Measurements from ENCODE around the gene ERC1.

ERC1 gene

DNA sequence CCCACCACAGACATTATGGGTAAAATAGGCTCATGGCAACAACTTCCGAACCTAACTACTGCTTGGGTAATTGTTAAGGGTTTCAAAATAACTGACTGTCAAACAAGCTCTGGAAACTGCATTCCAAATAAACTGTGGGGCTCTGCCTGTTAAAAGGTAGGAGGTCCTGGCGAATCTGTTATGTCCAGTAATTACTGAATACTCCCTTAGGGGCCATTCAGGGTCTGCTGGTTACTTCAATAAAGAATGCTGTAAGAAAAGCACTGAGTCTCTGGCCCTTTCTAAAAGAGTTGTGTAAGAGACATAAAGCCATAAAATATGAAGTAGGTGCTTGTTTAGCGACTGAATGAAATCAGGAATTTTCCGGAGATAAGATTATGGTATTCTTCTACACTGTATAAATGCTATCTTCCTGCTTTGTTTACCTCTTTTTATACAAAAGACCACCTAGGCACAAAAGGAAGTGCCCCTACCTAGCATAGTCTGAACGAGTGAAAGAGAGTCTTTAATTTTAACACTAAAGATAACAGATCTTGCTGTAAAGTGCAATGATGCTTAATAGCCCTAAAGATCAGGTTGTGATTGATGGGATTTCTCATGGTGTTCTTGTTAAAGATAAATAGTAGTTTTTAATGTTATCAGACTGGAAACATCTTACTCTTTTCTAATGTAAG is 475.6 kb downstream of the ERC1 start:
- in situ Hi-C loops (cut with MboI; ENCODE audit: low sequenced_read_pairs): no loop called here

DNA sequence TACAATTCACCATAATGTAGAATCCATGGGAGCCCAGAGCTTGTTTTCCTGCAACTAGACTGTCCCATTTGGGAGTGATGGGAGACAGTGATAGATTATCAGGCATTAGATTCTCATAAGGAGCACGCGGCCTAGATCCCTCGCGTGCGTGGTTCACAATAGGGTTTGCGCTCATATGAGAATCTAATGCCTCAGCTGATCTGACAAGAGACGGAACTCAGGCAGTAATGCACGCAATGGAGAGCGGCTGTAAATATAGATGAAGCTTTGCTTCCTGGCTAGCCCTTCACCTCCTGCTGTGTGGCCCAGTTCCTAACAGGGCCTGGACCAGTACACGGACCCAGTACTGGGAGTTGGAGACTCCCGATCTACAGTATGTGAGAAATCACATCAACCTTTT is 476.7 kb downstream of the ERC1 start:
- in situ Hi-C loops (cut with MboI; ENCODE audit: low sequenced_read_pairs): no loop called here

DNA sequence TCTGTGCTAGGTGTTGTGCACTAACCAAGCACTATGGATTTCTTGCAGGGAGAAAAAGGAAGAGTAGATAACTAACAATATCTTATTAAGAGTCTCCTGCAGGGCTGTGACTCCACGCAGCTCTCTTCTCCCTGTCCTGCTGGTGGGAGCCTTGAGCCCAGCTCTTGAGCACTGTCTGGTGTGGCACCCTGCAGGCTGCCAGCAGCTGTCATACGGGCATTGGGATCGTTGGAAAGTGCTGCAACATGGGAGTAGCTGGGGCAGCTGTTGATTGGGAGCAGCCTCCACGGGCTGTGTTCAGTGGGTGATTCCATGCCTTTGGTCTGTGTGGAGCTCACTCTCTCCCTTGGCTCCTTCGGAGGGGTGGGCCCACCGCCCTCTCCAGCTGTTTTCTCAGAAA is 478.0 kb downstream of the ERC1 start:
- in situ Hi-C loops (cut with MboI; ENCODE audit: low sequenced_read_pairs): no loop called here

DNA sequence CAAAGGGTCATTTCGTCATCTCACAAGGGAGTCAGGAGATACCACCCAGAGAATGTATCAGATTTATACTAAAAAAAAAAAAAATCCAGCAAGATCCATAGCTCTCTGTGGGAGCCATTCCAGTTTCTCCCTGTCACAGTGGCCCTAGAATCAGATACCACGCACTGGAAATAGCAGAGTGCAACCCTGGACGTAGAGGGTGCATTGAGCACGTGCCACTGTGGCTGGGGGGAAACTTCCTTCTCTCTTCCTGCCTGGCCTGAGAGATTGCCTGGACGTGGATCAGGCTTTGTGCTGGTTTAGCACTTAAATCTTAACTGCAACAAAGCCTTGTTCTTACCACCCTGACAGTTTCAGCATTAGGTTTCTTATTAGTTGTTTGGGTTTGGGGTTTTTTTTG is 479.0 kb downstream of the ERC1 start:
- in situ Hi-C loops (cut with MboI; ENCODE audit: low sequenced_read_pairs): no loop called here

DNA sequence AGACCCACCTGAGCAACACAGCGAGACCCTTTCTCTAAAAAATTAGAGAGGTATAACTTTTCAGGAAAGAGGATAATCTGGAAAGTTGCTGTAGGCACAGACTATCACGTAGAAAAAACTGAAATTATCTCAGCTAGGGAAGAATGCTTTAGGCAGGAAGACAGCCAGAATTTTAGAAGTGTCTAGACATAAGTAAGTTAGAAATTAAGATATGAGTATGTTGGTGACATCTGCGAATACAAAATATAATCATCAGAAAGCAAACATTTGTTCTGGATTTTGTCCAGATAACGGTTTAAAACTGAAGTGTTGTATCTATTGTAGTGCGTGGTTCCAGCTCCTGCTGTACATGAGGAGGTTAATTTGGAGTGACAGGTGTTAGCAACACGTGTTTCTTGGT is 480.2 kb downstream of the ERC1 start:
- in situ Hi-C loops (cut with MboI; ENCODE audit: low sequenced_read_pairs): no loop called here

DNA sequence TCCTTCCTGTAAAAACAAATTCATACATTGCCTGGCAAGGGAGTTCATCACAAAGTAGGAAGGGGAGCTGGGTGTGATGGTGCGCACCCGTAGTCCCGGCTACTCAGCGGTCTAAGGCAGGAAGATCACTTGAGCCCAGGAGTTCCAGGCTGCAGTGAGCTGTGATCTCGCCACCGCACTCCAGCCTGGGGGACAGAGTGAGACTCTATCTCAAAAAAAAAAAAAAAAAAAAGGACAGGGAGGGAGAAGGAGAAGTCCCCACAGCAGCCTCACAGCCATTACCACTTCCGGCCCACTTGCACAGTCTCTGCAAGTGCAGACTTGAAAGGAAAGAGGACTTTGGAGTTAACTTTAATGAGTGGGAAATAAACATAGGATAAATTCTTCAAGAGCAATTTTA is 482.4 kb downstream of the ERC1 start:
- in situ Hi-C loops (cut with MboI; ENCODE audit: low sequenced_read_pairs): no loop called here

DNA sequence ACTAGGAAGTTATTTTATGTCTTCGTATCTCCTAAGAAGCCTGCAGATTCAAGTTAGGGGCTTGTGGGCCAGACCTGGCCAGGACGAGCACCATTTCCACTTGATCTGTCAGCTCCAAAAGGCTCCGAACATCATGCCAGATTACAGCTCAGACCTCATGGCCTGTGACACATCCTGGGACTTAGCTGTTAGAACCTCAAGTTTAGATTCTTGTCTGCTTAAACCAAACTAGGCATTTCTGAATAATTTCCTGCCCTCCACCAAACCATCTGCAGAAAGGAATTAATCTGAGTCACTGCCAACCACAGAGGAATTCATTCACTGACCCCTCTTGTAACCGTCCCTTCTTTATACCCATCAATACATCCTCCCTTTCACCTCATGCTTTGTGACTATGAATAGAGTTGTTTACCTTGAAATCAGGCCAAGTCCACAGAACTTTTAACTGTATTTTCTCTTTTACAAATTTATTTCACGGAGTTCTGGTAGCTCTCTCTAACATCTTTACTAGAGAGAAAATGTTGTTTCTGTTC is 483.1 kb downstream of the ERC1 start:
- in situ Hi-C loops (cut with MboI; ENCODE audit: low sequenced_read_pairs): no loop called here

DNA sequence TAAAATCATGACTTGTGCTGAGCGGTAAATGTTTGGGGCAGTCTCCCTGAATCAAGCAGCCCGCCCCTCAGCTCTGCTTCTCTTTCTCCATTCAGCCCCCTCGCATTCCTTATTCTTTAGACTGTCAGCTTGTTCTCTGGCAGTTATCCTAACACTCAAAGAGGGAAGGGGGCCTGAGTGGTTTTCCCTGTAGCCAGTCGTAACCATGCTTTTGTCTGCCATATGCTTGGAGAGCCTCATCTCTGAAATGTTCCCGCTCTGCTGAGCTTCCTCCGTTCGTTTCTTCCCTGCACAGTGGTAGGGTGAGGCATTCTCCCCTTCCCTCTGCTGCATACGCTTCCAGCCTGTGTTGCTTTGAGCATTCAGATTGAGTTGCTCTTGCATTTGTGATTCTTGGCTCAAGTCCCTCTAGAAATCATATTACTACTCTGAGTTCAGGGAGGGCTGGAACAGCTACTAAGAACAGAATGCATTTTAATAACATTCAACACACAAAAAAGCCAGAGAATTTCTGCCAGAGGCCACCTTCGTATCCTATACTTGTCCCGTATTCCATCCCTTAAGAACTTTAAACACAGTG is 483.6 kb downstream of the ERC1 start:
- in situ Hi-C loops (cut with MboI; ENCODE audit: low sequenced_read_pairs): no loop called here

DNA sequence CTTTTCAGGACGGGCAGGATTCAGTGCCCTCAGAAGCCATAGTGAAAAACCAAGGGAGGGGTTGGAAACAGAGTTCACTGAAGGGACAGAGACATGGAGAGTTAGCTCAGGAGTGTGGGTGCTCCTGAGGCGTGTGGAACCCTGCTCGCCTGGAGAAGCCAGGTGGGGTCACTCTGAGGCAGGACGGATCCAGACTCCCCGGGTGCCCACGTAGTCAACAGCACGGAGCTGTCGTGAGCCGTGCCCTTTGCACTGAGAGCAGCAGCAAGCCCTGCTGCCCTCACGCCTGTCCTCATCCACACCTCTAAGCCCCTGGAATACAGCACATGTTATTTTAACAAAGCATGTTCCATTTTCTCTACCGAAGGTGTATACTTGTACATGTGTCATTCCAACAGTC is 488.6 kb downstream of the ERC1 start:
- in situ Hi-C loops (cut with MboI; ENCODE audit: low sequenced_read_pairs): no loop called here

DNA sequence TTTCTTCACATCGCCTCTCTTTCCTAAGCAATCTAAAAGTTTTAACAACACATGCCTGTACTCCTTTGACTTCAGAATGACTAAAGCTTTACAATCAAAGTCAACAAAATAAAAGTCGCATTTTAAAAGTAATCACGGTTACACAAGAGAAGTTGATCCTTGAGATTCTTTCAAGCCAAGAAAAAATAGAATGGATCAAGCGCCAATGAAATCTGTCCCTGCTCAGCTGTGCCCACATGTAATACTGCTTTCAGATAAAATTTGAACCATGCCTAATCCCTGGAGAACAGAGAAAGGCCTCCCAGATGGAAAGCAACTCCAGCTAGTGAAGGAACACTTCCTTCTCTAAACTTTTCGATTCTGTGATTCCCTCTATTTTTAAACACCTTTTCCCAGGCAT is 490.3 kb downstream of the ERC1 start:
- in situ Hi-C loops (cut with MboI; ENCODE audit: low sequenced_read_pairs): no loop called here

DNA sequence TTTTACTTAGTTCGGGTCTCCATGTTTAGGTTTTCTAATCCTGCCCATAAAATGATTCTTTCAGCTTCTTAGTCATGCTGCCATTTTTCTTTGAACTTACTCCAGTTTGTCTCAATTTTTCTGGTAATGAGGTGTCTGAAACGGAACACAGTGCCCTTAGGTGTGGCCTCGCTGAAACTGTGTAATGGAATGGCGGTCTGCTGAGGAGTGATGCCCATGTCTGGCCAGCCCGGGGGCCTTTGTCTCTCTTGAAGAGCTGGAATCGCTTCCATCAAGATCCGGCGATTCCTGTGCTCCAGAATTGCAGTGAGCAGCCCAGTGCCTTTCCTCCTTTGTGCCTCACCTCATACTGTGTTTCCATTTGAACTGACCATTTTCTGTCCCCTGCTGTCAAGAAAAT is 490.9 kb downstream of the ERC1 start:
- in situ Hi-C loops (cut with MboI; ENCODE audit: low sequenced_read_pairs): no loop called here

DNA sequence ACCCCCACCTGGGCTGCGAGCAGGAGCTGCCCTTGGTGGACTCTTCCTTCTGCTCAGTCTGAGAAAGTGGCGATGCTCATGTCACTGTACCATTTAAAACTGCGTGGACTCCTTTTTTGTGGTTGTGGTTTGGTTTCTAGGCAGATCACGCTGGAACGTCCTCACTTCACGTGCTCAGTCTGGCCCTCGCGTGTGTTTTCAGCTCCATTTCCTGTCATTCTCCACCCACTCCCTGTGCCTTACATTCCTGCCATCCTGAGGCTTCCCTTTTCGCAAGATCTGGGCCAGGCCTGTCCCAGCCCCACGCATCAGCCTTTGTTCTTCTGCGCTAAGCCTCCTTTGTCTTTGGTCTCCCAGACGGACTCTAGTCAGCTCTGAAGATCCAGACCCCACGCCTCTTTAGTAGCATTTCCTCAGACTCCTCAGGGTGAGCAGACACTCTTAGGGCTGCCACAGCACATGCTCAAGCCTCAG is 497.9 kb downstream of the ERC1 start:
- in situ Hi-C loops (cut with MboI; ENCODE audit: low sequenced_read_pairs): no loop called here

DNA sequence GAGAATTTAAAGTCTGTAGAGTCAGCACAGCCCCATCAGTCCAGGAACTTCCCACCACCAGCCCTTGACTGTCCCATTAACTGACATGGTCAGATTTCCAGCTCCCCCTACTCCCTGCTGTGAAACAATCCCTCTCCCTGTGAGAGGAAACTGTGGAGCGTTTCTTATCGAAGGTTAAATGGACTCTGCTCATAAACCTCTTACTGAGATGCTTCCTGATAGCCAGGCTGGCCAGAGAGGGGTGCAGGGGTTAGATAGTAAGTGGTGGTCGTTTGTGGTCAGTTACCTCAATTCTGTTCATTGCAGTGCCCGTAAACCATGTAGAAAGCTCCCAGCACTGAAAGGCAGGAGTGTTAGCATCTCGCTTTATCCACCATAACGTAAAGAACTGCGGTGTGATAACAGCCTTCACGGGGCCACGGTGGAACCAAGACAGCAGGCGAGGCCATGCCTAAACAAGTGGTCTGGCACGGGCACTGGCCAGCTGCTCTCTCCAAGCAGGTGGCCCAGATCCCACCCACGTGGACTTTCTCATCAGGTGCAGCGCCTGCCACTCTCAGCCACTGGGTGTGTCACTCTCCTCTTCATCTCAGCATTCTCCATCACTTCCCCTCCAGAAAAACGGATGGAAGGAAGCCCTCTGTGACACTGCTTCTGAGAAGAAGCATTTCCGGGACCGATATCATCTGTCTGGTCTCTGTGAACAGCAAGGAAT is 501.1 kb downstream of the ERC1 start:
- in situ Hi-C loops (cut with MboI; ENCODE audit: low sequenced_read_pairs): no loop called here

DNA sequence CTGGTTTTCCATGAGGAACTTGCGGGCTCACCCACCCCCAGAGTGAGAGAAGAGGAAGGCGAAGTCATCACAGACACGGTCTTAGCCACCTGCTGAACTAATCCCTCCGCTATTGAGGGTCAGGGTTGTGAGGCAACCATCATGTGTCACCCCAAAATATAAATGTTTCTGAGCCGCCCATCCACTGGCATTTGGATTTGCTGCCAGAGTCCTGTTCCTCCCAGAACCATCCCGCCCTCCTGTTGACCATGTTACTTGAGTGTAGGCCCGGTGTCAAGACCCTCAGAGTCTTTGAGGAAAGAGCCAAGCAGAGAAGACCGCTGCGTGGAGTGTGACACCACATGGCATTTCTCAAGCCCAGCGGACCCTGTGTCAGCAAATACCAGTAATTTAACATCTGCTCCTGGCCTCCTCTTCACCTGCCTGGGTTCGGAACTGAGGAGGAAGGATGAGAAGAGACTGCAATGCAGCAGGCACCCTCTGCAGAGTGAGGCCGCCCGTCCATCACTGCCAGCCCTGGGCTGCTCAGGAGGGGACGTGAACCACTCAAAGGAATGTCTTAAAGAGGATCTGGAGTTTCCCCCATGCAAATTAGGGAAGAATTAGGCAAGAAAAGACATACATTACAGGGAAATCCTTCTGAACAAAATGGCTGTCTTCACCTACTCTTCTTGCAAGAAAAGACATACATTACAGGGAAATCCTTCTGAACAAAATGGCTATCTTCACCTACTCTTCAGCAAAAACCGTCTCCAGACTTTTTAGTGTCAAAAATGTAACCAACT is 502.9 kb downstream of the ERC1 start:
- in situ Hi-C loops (cut with MboI; ENCODE audit: low sequenced_read_pairs): no loop called here

DNA sequence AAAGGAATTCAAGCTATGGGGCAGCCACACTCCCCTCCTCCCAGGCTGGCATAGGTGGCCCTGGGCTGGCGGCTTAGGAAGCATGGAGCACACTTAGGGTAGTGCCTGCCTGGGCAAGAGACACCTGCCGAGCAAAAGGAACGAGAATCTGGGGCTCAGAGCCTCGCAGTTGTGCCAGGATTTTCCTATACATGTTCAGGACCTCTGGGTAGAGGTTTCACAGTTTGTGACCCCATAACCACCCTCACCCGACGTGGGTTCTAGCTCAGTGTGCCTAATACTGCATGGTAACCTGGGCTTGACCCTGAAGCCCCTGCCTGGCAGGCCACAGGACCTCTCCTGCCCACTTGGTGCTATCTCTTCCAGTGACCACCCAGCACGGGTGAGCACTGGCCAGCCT is 503.8 kb downstream of the ERC1 start:
- in situ Hi-C loops (cut with MboI; ENCODE audit: low sequenced_read_pairs): no loop called here

DNA sequence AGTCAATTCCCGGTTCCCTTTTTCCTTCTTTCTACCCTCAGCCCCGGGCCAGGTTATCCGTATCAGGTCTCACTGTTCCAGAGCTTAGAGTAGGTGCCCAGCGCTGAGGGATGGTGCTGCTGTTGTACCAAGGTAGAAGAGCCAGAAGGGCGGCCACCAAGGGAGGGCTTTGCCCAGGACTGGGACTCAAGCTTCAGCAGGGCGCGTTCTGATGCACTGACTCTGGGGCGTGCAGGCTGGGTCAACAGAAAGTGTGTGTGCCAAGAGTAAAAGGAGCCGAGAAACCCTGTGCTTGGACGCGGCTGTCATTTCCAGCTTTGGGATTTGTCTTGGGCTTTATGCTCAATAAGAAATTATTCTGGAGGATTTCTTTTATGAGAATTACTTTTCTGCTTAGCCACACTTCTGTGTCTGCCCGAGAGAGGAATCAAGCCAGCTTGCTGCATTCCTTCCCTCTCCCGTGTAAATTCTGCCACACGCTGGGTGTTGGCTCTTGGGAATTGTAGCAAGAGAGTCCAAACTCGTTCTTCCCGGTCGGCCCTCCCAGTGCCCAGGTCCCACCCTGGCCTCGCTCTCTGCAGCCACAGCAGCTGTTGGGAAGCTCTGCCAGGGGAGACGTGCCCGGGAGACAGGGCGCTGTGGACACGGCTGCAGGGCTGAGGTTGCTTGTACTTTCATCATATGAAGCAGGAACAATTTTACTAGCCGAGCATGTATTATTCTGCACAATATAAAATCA is 505.3 kb downstream of the ERC1 start:
- in situ Hi-C loops (cut with MboI; ENCODE audit: low sequenced_read_pairs): no loop called here

DNA sequence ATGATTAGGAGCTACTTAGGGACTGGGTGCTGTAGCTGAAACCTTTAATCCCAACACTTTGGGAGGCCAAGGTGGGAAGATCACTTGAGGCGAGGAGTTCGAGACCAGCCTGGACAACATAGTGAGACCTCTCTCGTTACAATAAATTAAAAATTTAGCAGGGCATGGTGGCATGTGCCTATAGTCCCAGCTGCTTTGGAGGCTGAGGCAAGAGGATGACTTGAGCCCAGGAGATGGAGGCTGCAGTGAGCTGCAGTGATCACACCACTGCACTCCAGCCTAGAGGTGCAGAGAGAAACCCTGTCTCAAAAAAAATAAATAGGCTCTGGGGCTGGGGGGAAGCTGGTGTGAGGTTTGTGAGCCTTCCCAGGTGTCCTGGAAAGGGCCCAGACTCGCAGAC is 506.1 kb downstream of the ERC1 start:
- in situ Hi-C loops (cut with MboI; ENCODE audit: low sequenced_read_pairs): no loop called here

DNA sequence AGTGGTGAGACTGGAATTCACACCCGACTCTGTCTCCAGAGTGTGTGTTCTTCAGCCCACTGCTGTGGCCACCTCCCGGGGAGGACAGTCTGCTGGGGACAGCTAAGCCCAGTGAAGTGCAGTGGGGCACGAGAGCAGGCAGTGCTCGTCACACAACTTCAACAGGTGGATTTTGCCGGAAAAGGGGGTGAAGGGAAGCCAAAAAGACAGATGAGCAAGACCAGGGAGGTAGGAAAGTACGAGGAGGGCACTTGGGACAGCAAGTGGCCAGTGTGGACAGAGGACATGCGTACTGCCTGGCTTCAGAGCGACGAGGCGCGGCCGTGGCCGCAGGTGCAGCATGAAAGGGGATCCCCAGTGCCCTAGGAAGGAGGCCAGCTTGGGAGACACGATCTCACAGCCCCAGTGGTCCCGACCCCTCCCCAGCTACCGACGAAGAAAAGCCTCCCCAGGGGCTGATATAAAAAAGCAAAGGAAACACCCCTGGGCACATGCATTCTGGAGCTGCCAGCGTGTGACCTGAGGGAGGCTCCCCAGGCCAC is 507.2 kb downstream of the ERC1 start:
- in situ Hi-C loops (cut with MboI; ENCODE audit: low sequenced_read_pairs): no loop called here

DNA sequence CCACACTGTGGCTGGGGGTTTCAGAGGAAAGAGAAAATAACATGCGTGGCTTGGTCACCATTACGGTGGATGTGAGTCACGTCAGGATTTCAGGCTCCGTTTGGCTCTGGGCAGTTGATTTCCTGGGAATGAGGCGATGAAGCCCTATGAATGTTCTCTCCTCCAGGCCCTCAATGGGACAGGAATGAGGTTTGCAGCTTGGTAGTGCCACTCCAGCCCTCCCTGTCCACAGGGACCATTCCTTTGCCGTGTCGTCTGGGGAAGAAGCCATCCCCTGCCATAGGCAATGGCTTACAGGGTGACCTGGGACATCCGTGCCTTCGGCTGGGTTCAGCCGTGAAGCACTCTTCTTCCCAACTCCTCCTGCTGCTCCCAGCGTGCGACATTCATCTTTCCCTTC is 508.3 kb downstream of the ERC1 start:
- in situ Hi-C loops (cut with MboI; ENCODE audit: low sequenced_read_pairs): no loop called here

DNA sequence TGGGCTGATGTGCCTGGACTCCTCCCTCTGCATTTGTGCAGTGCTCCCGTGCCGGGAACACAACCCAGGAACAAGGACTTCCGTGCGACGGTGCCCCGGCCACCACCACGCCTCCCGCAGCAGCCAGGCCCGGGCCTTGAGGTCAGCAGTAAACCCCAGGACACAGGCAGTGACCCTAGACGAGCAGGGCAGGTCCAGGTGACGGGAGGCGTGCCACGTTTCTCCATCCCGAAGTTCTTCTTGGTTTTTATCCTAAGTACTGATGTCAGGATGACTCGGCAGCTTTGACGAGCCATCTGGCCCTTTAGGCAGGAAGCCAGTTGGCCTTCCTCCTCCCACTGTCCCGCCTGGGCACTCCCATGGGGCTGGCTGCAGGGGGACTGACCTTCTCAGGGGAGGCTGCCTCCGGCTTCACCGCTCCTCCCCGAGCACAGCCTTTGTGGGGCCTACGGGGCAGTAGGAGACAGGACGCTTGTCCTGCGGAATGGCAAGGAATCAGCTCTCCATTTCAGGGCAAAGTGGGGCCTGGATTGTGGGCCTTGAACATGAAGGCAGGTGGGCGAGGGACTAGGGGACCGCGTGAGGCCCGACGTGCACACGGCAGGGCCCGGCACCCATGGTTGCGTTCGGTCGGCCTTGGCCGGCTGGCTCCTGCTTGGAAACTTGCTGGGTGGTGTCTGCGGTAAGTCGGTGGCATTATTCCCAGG is 509.2 kb downstream of the ERC1 start:
- in situ Hi-C loops (cut with MboI; ENCODE audit: low sequenced_read_pairs): no loop called here
